ENCODE results near the gene CRYZ.
"Not testable (repeated sequence)": the region's sequence is repeated elsewhere in the genome, so short reads cannot be mapped to it uniquely, and the experiment has no call there.

Gene CRYZ

DNA sequence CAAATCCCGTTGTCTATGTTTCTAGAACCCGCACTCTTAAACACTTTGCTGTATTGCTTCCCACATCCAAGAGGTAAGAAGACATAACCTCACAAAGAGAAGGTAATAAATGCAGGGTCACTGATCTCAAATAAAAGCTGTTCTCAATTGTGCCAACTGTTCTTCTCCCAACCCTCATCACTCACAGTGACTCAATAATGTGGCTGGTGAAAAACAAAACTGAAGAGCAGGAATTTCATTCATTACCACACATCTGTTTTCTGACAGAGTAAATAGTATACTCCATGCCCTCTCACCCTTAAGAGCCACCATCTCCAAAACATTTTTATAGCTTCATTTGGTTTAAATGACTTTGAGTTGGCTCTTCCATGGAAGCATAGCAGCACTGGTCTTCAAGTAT lies 53.0 kb downstream of the CRYZ start:
- Histone ChIP-seq H3K9me3 (ENCODE audit: insufficient read depth, low read depth, low read length) (no peaks in the 10 kb centered on the region), H3K9ac (ENCODE audit: low read depth, low read length) (no peak overlapping the region), H3K4me1 (ENCODE audit: insufficient read depth, low read length) (no peaks in the 10 kb centered on the region), H3K36me3 (ENCODE audit: insufficient read depth, low read length) (no peaks in the 10 kb centered on the region), H3K27me3 (ENCODE audit: insufficient read depth, low read length) (peaks cover 7% of the 10 kb centered on the region), H3K4me3 (ENCODE audit: low read length) (no peak overlapping the region), H3K27ac (ENCODE audit: low read depth, low read length) (no peak overlapping the region)
- WGBS: 100% methylated on average over 2 of the region's 2 CpGs

DNA sequence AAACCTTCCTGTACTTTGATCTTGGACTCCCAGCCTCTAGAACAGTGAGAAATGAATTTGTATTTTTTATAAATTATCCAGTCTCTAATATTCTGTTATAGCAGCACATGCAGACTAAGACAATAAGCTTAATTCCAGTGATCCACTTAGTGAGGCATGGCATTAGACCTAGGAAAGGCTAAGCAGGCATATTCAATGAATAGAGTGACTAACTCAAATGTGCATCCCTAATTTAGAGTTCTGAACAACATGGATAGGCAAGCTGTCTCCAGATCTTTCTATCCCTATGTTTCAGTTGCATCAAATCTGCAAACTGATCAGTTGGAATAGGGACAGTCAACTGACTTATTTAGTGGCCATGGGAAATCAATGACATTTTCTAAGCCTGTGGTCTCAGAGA lies 54.9 kb downstream of the CRYZ start:
- no peak overlapping the region for H3K4me3 ChIP-seq (ENCODE audit: low read length)
- 0 out of 2 replicates have a peak, but pooled peaks cover 3% of the 10 kb centered on the region for H3K4me1 ChIP-seq (ENCODE audit: insufficient read depth, low read length)
- H3K27me3 ChIP-seq (ENCODE audit: insufficient read depth, low read length): peaks cover 25% of the 10 kb centered on the region

DNA sequence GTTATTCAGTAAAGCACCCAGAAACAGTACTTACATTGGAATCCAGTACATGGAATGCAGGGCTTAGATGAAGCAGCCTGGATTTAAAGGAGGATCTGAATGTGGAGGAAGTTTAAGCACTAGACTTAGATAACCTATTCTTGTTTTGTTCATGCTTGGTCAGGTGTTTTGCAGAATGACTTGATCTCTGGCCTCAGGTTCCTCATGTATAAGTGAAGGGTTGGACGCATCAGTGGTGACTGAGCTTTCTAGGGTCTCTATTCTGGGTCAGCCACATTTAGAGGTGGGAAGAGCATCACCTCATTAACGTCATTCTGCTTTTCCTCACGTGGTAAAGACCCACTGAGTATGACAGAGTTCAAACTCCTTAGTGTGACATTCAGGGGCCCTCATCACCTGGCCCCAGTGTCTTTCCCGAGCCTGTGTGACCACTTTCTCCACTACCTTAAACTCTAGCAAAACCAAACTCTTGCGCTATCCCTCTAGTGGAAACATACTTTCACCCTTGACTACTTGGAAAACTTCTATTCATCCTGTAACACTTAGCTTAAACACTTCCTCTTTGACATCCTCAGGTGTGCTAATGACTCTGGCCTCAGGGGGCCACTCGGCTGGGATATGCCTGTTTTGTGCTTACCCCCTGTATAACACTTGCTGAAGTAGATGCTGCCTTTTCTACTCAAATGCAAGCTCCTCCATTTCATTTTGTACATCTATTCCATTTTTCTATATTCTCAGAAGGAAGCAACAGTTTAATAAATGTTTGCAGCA lies 58.4 kb downstream of the CRYZ start:
- peak overlapping the region; percentile 53; the same call in 1 of the 2 replicates for H3K4me3 ChIP-seq (ENCODE audit: low read length)
- H3K27me3 ChIP-seq (ENCODE audit: insufficient read depth, low read length): peaks cover 35% of the 10 kb centered on the region
- no peaks in the 10 kb centered on the region for H3K36me3 ChIP-seq (ENCODE audit: insufficient read depth, low read length)
- no peak overlapping the region for H3K9ac ChIP-seq (ENCODE audit: low read depth, low read length)
- no peak overlapping the region for H3K27ac ChIP-seq (ENCODE audit: low read depth, low read length)
- H3K9me3 ChIP-seq (ENCODE audit: insufficient read depth, low read depth, low read length): peaks cover 3% of the 10 kb centered on the region; the same call in 1 of the 2 replicates
- 0 out of 2 replicates have a peak, but pooled peaks cover 3% of the 10 kb centered on the region for H3K4me1 ChIP-seq (ENCODE audit: insufficient read depth, low read length)
- 44% methylated on average over 6 of the region's 6 CpGs for WGBS

More for the DNA sequence above, 54.9 kb downstream of the CRYZ start:
- no peak overlapping the region for H3K9ac ChIP-seq (ENCODE audit: low read depth, low read length)
- no peak overlapping the region for H3K27ac ChIP-seq (ENCODE audit: low read depth, low read length)
- no peaks in the 10 kb centered on the region for H3K36me3 ChIP-seq (ENCODE audit: insufficient read depth, low read length)
- H3K9me3 ChIP-seq (ENCODE audit: insufficient read depth, low read depth, low read length): no peaks in the 10 kb centered on the region

DNA sequence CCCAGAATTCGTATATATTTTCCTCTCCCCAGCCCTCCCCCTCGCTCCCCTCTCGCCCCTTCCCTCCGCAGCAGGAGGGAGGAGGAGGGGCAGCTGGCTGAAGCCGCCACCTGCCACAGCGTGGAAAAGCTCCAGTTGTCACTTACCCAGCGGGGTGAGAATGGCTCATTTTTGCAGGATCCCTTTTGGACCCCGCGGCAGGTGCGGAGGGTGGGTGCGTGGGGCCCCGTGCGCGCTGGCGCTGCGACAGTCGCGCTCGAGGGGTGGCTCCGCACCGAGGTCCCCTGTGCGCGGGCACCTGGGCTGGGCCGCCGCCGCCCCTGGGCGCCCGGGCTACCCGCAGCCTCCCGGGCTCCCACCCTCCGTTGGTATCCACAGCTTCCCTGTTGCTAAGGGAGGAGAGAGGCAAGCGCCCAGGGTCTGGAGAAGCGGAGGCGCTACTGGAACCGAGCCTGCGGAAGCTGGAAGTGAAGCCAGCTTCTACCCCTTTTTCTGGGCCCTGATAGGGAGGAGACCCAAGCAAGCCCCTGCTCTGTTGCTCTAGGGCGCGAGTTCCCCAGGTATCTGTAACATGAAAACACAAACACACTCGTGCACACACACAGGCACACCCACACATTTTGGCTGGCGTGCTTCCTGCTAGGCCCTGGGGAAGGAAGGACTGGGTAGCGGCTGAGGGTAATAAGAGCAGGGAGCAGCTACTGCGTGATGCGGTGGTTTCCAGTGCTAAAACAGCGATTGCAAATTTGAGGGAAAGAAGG lies 59.3 kb downstream of the CRYZ start, which contains the start of gene ERICH3:
Gene ERICH3, minus strand, starts transcription at position 442 of the 761 bp plus-strand sequence. Its CDS starts 273 bp downstream, at position 169.
- peaks cover 3% of the 10 kb centered on the region; the same call in 1 of the 2 replicates for H3K9me3 ChIP-seq (ENCODE audit: insufficient read depth, low read depth, low read length)
- no peak within 1 kb of the TSS for H3K9ac ChIP-seq (ENCODE audit: low read depth, low read length)
- H3K27ac ChIP-seq (ENCODE audit: low read depth, low read length): no peak within 1 kb of the TSS
- peaks cover 35% of the 10 kb centered on the region for H3K27me3 ChIP-seq (ENCODE audit: insufficient read depth, low read length)
- H3K36me3 ChIP-seq (ENCODE audit: insufficient read depth, low read length): no peaks in the 10 kb centered on the region
- 0 out of 2 replicates have a peak, but pooled peaks cover 3% of the 10 kb centered on the region for H3K4me1 ChIP-seq (ENCODE audit: insufficient read depth, low read length)
- H3K4me3 ChIP-seq (ENCODE audit: low read length): peak within 1 kb of the TSS; percentile 53
- 10% methylated on average over 41 of the region's 44 CpGs for WGBS

DNA sequence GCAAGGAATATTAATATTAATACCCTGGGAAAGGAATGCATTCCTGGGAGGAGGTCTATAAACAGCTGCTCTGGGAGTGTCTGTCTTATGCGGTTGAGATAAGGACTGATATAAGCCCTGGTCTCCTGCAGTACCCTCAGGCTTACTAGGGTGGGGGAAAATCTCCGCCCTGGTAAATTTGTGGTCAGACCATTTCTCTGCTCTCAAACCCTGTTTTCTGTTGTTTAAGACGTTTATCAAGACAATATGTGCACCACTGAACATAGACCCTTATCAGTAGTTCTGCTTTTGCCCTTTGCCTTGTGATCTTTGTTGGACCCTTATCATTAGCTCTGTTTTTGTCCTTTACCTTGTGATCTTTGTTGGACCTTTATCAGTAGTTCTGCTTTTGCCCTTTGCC lies 62.0 kb downstream of the CRYZ start:
- WGBS: 96% methylated on average over 3 of the region's 3 CpGs
- not testable (repeated sequence) for H3K9me3 ChIP-seq (ENCODE audit: insufficient read depth, low read depth, low read length); H3K9ac ChIP-seq (ENCODE audit: low read depth, low read length)

More for the DNA sequence above, 62.0 kb downstream of the CRYZ start:
- not testable (repeated sequence) for H3K27ac ChIP-seq (ENCODE audit: low read depth, low read length); H3K4me1 ChIP-seq (ENCODE audit: insufficient read depth, low read length); H3K4me3 ChIP-seq (ENCODE audit: low read length); H3K36me3 ChIP-seq (ENCODE audit: insufficient read depth, low read length)
- peaks cover 34% of the 10 kb centered on the region for H3K27me3 ChIP-seq (ENCODE audit: insufficient read depth, low read length)
